ENCODE measurements around the gene ZRANB3. TPM values are rescaled to one million over a fixed set of nuclear protein-coding genes. Genes with fewer than 3 reads are reported as not detected.

The ZRANB3 gene
- total RNA-seq, 1 experiment from 2014 or later: 15.9 TPM

DNA sequence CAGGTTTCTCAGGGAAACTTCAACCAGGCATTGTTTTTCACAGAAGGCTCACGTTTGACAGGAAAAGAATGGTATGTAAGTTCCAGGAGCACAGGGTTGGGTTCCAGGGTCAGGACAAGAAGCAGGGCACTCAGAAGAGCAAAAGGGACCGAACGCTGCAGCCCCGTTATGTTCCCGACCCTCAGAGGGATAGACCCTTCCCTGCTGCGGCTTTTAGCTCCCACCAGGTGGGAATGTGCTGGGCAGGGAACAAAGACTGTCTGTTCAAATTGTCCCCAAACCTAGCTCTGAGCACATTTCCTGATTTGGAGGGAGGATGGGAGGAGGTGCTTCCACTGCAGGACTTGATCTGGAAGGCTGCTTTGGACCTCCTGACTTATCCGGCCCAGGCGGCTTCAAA lies 348.8 kb downstream of the ZRANB3 start:
- H3K36me3 Mint-ChIP-seq: peaks cover 10% of the 10 kb centered on the region
- DNase-seq (ENCODE audit: low spot score): no peak
- ATAC-seq: peak; percentile 79
- H3K4me3 Mint-ChIP-seq: no peak overlapping the region
- H3K27me3 Mint-ChIP-seq (ENCODE audit: low read depth): no peaks in the 10 kb centered on the region
- H3K9me3 Mint-ChIP-seq: peaks cover 10% of the 10 kb centered on the region
- peak overlapping the region; percentile 58; the same call in 1 of the 2 replicates for H3K27ac Mint-ChIP-seq
- TF ChIP-seq, protein P1, sequence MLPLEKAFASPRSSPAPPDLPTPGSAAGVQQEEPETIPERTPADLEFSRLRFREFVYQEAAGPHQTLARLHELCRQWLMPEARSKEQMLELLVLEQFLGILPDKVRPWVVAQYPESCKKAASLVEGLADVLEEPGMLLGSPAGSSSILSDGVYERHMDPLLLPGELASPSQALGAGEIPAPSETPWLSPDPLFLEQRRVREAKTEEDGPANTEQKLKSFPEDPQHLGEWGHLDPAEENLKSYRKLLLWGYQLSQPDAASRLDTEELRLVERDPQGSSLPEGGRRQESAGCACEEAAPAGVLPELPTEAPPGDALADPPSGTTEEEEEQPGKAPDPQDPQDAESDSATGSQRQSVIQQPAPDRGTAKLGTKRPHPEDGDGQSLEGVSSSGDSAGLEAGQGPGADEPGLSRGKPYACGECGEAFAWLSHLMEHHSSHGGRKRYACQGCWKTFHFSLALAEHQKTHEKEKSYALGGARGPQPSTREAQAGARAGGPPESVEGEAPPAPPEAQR (CRISPR knock-in tag; IDR thresholded peaks at IDR 0.05): no peak
- TF ChIP-seq ELF4 (CRISPR knock-in tag; IDR thresholded peaks at IDR 0.05; ENCODE audit: low read depth) (no peak), ZNF121 (CRISPR knock-in tag; IDR thresholded peaks at IDR 0.05) (no peak)
- TF ChIP-seq, protein P2, sequence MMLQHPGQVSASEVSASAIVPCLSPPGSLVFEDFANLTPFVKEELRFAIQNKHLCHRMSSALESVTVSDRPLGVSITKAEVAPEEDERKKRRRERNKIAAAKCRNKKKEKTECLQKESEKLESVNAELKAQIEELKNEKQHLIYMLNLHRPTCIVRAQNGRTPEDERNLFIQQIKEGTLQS (CRISPR knock-in tag; conservative IDR thresholded peaks at IDR 0.05): no peak
- ChIA-PET CTCF (interaction anchor here (0.8 to 1.7 kb wide), 3 partner anchors 178 to 615 kb away, joined by 3 to 6 read pairs (median 5); no protein-coding TSS in a partner anchor), POLR2A (interaction anchor here (1.0 kb wide), 1 partner anchor 8 kb away, joined by 3 read pairs; no protein-coding TSS in a partner anchor)
- H3K4me1 Mint-ChIP-seq: peaks cover 13% of the 10 kb centered on the region

DNA sequence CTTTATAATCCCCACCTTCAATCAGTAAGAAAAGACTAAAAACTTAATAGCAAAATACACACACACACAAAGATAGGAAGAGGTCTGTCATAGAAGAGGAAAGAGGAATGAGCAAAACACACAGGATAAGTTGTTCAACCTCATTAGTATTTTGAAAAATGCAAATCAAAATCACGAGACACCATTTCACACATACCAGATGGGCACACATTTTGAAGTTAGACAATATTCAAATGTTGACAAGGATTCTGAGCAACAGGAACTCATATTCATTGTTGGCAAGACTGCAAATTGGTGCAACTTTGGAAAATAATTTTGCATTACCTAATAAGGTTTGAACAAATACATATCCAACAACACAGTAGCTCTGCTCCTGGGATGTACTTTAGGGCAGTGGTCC lies 351.3 kb downstream of the ZRANB3 start:
- H3K36me3 Mint-ChIP-seq: peaks cover 31% of the 10 kb centered on the region
- no peak for ATAC-seq

DNA sequence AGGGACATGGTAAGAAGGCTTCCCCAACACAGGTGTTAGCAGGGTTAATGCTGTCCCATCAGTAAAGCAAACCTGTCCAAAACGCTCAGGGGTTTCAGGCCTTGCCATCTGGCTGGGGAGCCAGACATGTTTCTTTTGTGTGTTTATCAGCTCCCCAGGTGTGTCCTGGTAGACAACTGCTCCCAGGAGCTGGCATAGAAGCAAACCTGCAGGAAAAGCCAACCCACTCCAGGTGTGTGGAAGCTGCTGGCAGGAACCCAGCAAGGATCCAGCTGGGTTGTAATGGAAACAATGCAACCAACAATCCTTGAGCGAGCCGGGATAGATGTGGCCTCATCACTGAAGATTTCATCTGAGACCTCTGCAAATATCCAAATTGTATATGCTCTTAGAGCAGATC lies 355.8 kb downstream of the ZRANB3 start:
- CTCF ChIA-PET: interaction anchor here (0.9 to 1.1 kb wide), 3 partner anchors 8 to 535 kb away, joined by 3 to 4 read pairs (median 3); no protein-coding TSS in a partner anchor
- ATAC-seq (peak; percentile 26; the same call in 1 of the 2 replicates), DNase-seq (ENCODE audit: low spot score) (no peak)
- POLR2A ChIA-PET: no interaction called here
- Mint-ChIP-seq H3K27ac (no peak overlapping the region), H3K36me3 (peaks cover 35% of the 10 kb centered on the region), H3K27me3 (ENCODE audit: low read depth) (no peaks in the 10 kb centered on the region), H3K9me3 (peaks cover 23% of the 10 kb centered on the region), H3K4me3 (no peak overlapping the region), H3K4me1 (no peaks in the 10 kb centered on the region)
- TF ChIP-seq ZNF121 (CRISPR knock-in tag; IDR thresholded peaks at IDR 0.05) (no peak), NR1H2 (CRISPR knock-in tag; IDR thresholded peaks at IDR 0.05) (no peak), SOX15 (CRISPR knock-in tag; IDR thresholded peaks at IDR 0.05) (no peak), KAT7 (CRISPR knock-in tag; IDR thresholded peaks at IDR 0.05; ENCODE audit: borderline replicate concordance) (no peak), ATF1 (CRISPR knock-in tag; IDR thresholded peaks at IDR 0.05) (no peak), GRHL2 (CRISPR knock-in tag; IDR thresholded peaks at IDR 0.05; ENCODE audit: insufficient replicate concordance, severe bottlenecking) (no peak), FOXK1 (CRISPR knock-in tag; IDR thresholded peaks at IDR 0.05) (no peak)
- TF ChIP-seq, protein P3, sequence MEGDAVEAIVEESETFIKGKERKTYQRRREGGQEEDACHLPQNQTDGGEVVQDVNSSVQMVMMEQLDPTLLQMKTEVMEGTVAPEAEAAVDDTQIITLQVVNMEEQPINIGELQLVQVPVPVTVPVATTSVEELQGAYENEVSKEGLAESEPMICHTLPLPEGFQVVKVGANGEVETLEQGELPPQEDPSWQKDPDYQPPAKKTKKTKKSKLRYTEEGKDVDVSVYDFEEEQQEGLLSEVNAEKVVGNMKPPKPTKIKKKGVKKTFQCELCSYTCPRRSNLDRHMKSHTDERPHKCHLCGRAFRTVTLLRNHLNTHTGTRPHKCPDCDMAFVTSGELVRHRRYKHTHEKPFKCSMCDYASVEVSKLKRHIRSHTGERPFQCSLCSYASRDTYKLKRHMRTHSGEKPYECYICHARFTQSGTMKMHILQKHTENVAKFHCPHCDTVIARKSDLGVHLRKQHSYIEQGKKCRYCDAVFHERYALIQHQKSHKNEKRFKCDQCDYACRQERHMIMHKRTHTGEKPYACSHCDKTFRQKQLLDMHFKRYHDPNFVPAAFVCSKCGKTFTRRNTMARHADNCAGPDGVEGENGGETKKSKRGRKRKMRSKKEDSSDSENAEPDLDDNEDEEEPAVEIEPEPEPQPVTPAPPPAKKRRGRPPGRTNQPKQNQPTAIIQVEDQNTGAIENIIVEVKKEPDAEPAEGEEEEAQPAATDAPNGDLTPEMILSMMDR (IDR thresholded peaks at IDR 0.05): no peak
- TF ChIP-seq, protein P4, sequence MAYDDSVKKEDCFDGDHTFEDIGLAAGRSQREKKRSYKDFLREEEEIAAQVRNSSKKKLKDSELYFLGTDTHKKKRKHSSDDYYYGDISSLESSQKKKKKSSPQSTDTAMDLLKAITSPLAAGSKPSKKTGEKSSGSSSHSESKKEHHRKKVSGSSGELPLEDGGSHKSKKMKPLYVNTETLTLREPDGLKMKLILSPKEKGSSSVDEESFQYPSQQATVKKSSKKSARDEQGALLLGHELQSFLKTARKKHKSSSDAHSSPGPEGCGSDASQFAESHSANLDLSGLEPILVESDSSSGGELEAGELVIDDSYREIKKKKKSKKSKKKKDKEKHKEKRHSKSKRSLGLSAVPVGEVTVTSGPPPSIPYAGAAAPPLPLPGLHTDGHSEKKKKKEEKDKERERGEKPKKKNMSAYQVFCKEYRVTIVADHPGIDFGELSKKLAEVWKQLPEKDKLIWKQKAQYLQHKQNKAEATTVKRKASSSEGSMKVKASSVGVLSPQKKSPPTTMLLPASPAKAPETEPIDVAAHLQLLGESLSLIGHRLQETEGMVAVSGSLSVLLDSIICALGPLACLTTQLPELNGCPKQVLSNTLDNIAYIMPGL (CRISPR knock-in tag; IDR thresholded peaks at IDR 0.05): no peak

More for the DNA sequence above, 351.3 kb downstream of the ZRANB3 start:
- Mint-ChIP-seq H3K27ac (no peak overlapping the region), H3K27me3 (ENCODE audit: low read depth) (no peaks in the 10 kb centered on the region), H3K4me3 (no peak overlapping the region), H3K4me1 (peaks cover 13% of the 10 kb centered on the region), H3K9me3 (peaks cover 23% of the 10 kb centered on the region)
- ChIA-PET CTCF (no interaction called here), POLR2A (no interaction called here)
- DNase-seq (ENCODE audit: low spot score): no peak
- TF ChIP-seq, protein P3 (IDR thresholded peaks at IDR 0.05): no peak
- TF ChIP-seq IRF2 (CRISPR knock-in tag; IDR thresholded peaks at IDR 0.05; ENCODE audit: borderline replicate concordance, low read depth): no peak
- TF ChIP-seq NFATC4 (CRISPR knock-in tag; IDR thresholded peaks at IDR 0.05): no peak
- TF ChIP-seq, protein P5, sequence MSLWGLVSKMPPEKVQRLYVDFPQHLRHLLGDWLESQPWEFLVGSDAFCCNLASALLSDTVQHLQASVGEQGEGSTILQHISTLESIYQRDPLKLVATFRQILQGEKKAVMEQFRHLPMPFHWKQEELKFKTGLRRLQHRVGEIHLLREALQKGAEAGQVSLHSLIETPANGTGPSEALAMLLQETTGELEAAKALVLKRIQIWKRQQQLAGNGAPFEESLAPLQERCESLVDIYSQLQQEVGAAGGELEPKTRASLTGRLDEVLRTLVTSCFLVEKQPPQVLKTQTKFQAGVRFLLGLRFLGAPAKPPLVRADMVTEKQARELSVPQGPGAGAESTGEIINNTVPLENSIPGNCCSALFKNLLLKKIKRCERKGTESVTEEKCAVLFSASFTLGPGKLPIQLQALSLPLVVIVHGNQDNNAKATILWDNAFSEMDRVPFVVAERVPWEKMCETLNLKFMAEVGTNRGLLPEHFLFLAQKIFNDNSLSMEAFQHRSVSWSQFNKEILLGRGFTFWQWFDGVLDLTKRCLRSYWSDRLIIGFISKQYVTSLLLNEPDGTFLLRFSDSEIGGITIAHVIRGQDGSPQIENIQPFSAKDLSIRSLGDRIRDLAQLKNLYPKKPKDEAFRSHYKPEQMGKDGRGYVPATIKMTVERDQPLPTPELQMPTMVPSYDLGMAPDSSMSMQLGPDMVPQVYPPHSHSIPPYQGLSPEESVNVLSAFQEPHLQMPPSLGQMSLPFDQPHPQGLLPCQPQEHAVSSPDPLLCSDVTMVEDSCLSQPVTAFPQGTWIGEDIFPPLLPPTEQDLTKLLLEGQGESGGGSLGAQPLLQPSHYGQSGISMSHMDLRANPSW (CRISPR knock-in tag; conservative IDR thresholded peaks at IDR 0.05; ENCODE audit: low read depth): no peak
- TF ChIP-seq, protein P6, sequence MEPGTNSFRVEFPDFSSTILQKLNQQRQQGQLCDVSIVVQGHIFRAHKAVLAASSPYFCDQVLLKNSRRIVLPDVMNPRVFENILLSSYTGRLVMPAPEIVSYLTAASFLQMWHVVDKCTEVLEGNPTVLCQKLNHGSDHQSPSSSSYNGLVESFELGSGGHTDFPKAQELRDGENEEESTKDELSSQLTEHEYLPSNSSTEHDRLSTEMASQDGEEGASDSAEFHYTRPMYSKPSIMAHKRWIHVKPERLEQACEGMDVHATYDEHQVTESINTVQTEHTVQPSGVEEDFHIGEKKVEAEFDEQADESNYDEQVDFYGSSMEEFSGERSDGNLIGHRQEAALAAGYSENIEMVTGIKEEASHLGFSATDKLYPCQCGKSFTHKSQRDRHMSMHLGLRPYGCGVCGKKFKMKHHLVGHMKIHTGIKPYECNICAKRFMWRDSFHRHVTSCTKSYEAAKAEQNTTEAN (CRISPR knock-in tag; IDR thresholded peaks at IDR 0.05): no peak
- no peak for TF ChIP-seq FOXJ3 (CRISPR knock-in tag; IDR thresholded peaks at IDR 0.05; ENCODE audit: borderline replicate concordance)
- TF ChIP-seq NFE2L1 (CRISPR knock-in tag; IDR thresholded peaks at IDR 0.05): no peak
- no peak for TF ChIP-seq ESRRA (CRISPR knock-in tag; IDR thresholded peaks at IDR 0.05; ENCODE audit: borderline replicate concordance)
- TF ChIP-seq NR2C2 (CRISPR knock-in tag; IDR thresholded peaks at IDR 0.05): no peak
- no peak for TF ChIP-seq OVOL2 (CRISPR knock-in tag; IDR thresholded peaks at IDR 0.05; ENCODE audit: borderline replicate concordance)
- TF ChIP-seq ZNF232 (CRISPR knock-in tag; IDR thresholded peaks at IDR 0.05): no peak
- TF ChIP-seq SMAD4 (CRISPR knock-in tag; IDR thresholded peaks at IDR 0.05): no peak
